Fibroblast of pulmonary artery (primary cell): ENCODE data around the gene COL20A1.

ENCODE experiments used
- DNase-seq: peaks from one replicate; pipeline ENCODE4 v3.0.0-alpha.2; 2010; ENCODE audit warnings: low read depth
- H3K4me3 ChIP-seq: replicated peaks from 2 replicates; pipeline ENCODE4 v1.5.1; 2011; ENCODE audit warnings: low read depth, mild to moderate bottlenecking, control low read depth, low read length, moderate library complexity
- CTCF ChIP-seq: IDR thresholded peaks from 2 replicates; pipeline ENCODE4 v1.5.1; 2011; ENCODE audit warnings: mild to moderate bottlenecking, control low read depth, low read length, inconsistent platforms; ENCODE audit errors: missing control alignments

Gene COL20A1

GRCh38 chr20:63345328-63346100 is 52.5 kb downstream of the COL20A1 start:
- no peak for DNase-seq
- no peak for TF ChIP-seq CTCF
- no peak overlapping the region for H3K4me3 ChIP-seq

- no peak for TF ChIP-seq CTCF
- H3K4me3 ChIP-seq: no peak overlapping the region
- no peak for DNase-seq
These were observed 53.4 kb downstream of the COL20A1 start for GRCh38 chr20:63346131-63347080.

GRCh38 chr20:63347081-63347741 is 54.2 kb downstream of the COL20A1 start:
- TF ChIP-seq CTCF: no peak
- no peak for DNase-seq
- H3K4me3 ChIP-seq: no peak overlapping the region

- TF ChIP-seq CTCF: no peak
- no peak for DNase-seq
- no peak overlapping the region for H3K4me3 ChIP-seq
These were observed 55.2 kb downstream of the COL20A1 start for GRCh38 chr20:63347950-63348827.

- no peak for TF ChIP-seq CTCF
- no peak overlapping the region for H3K4me3 ChIP-seq
- no peak for DNase-seq
These were observed 56.0 kb downstream of the COL20A1 start for GRCh38 chr20:63348828-63349515.
